NCI-H1930 (cell line): ENCODE measurements around the gene RUFY3.
"Not testable (repeated sequence)": the region's sequence is repeated elsewhere in the genome, so short reads cannot be mapped to it uniquely, and the experiment has no call there.

ENCODE experiments used
- DNase-seq, 2 experiments: peaks; one replicate each; lab custom pipeline; 2025; lab: John Stamatoyannopoulos, UW

Gene RUFY3

DNA sequence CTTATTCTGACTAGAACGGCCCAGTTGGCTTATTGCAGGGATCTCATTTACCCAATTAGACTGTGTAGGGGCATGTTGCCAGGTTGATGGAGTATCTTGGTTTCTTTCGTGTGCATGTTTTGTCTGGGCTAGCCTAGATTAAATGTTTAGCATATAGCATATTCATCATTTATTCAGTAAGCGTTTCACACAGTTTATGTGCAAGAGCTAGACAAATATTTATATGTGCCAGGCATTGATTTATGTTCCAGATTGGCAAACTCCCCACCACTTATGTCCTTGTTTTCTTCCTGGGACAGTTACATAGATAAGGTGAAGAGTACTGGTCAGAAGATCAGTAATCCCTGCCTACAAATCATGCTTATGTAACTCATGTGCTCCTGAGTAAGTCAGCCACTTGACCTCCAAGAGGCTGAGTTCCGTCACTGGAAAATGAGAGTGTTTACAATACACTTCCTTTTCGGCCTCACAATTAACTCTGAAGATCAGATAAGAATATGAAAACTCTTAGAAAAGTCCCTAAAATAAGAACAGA is 57.2 kb downstream of the RUFY3 start:
- DNase-seq = no peak

DNA sequence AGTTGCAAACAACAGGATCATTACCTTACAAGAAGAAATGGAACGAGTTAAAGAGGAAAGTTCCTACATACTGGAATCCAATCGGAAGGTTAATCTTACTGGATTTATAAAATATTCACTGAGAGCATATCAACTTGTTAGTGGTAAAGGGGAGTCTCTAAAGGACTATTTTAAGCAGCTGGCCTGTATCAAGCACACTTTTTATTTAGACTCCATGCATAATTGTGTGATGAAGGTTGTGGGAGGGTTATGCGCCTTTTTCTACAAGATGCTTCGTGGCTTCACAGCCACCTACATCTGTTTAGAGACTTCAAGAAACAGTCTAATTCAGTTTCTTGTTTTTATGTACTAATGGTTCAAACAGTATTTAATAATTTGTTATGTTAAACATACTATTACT is 61.3 kb downstream of the RUFY3 start:
- DNase-seq = no peak

DNA sequence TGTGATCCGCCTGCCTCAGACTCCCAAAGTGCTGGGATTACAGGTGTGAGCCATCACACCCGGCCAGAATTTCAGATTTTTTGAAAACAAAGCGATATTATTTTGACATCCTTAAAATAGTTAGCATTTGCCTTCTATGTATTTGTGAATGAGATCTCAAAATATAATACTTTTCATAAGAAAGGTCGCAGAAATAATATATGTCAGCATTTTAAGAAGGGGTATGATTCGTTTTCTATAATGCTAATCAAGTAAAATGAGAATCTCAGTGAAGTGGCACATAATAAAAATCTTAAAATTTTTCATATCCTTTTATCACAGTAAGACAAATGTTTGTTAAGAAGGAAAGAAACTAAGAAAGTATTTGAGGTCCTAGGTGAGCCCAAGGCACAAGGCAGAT is 65.7 kb downstream of the RUFY3 start:
- no peak for DNase-seq

DNA sequence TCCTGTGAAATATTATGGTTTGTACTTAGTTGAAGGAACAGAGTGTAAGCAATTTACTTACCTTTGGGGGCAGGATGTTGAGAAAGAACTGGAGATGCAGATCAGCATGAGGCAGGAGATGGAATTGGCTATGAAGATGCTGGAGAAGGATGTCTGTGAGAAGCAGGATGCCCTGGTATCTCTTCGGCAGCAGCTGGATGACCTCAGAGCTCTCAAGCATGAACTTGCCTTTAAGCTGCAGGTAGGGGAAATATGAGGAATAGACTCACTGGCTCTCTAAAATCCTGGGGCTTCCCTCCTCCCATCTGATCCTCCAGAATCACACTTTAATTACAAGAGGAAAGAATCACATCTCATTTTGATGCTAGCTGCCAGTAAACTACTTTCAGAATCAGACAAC is 67.0 kb downstream of the RUFY3 start:
- no peak for DNase-seq

DNA sequence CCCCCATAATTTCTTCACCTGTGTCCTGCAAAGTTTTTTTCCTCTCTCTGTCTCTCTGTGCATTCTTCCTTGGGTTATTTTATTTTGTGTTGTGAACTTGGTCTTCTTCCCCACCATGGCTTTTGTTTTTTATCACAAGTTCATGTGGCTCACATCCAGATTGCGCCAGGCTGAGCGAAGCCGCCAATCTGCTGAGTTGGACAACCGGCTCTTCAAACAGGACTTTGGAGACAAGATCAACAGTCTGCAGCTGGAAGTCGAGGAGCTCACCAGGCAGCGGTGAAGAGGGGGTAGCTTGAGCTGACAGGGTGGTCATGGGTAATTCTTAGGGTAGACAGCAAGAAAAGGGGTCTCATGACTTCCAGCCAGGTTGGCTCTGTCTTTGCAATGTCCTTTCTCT is 71.9 kb downstream of the RUFY3 start:
- no peak for DNase-seq

DNA sequence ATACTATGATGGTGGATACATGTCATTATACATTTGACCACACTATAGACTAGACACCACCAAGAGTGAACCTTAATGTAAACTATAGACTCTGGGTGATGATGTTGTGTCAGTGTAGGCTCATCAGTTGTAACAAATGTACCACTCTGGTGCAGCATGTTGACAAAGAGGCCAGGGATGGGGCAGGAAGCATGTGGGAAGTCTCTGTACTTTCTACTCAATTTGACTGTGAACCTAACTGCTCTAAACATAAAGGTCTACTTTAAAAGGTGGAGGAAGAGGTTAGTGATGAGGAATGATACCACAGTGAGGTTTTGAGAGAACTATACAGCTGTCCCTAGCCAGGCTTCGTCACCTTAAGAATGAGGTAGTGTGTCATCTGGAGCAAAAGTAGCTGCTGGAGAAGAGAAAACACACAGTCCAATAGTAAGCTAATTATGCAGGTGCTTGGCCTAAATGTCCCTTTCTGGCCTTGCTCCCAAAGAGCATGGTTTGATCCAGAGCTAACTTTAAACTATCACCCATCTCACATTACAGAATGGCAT is 79.6 kb downstream of the RUFY3 start:
- no peak for DNase-seq

DNA sequence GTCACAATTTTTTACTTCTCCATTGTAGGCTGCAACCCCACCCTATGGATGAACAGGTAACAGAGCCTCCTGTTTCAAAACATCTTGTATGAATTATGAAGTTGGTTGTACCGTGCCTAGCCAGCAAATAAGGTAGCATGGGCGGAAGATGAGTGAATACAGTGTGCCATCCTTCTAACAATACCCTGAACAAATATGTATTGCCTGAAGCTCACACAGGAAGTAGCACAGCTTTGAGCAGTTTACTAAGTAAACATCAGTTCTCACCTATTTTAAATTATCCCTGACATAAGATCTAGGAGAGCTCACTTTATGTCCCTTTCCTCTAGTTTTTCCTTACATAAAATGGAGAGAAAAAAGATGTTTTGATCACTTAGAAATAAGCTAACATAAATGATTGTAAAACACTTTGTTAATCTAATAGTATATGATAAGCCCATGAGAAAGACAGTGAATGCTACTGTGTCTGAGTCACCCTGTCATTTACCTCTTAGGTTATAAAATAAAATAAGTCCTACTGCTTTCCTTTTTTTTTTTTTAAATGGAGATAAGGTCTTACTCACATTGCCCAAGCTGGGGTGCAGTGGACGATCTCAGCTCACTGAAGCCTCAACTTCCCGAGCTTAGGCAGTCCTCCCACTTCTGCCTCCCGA is 81.3 kb downstream of the RUFY3 start:
- no peak for DNase-seq

DNA sequence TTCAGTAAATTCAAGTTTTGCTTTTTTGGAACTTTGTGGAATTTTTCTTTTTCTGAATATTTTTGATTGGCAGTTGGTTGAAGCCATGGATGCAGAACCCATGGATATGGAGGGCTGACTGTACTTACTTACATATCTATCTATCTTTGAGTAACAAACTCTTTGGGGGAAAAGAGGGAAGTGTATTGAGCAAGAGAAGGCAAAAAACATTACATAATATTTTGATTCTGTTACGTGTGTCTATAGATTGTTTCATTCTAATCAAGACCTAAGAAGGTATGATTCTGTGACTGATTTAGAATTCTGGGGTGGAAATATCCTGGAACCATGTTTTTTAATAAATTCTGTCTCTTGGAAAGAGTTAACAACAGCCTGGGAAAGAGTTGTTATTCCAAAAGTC is 86.4 kb downstream of the RUFY3 start:
- DNase-seq = no peak

DNA sequence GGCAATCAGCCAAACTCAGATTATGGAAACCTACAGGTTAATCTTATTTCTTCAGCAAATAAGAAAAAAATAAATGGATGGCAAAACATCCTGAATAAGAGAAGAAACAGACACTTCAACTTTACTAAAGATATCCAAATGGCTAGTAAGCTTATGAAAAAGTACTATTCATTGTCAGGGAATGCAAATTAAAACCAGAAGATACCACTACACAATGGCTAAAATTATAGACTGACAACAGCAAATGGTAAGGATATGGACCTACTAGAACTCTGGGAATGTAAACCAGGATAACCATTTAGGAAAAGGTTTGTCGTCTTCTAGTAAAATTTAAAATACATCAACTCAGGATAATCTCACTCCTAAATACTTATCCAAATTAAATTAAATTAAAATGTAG is 93.6 kb downstream of the RUFY3 start:
- DNase-seq = no peak

DNA sequence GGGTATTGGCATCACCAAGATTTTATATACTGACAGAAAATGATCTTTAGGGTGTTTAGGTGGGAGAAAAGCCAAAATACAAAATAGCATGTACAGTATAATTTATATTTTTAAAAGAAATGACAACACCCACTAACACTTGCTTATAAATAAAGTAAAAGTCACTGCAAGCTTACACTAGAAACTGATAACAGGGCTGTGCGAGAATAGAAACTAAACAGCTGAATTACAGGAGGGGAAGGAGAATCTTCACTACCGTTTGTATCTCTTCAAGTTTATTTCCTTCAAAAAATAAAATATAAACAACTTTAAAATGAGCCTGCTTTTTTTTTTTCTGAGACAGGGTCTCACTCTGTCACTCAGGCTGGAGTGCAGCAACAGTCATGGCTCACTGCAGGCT is 95.1 kb downstream of the RUFY3 start:
- no peak for DNase-seq

DNA sequence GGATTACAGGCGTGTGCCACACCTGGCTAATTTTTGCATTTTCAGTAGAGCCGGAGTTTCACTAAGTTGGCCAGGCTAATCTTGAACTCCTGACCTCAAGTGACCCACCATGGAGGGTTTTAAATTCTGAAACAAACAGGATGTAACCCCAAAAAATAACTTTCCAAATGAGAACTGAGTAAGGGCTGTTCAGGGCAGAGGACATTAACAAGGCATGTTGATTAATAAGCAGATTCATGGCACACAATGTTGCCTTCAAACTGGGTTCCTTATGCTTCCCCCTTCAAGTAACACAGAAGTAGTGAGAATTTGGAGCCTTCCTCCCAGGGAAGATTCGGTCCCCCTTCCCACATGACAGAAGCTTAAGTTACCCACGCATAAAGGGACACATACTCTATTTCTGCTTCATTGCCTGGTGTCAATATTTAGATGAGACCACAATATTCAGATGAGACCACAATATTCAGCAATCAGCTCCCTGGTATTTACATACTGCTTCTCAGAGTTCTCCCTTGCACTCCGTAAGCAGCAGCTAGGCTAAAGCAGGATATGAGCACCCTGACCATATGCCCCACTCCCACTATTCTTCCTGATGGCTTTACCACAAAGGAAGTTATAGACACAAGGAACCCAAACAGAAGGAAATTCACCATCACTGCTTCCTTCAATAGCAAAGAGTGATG is 96.5 kb downstream of the RUFY3 start:
- no peak for DNase-seq

DNA sequence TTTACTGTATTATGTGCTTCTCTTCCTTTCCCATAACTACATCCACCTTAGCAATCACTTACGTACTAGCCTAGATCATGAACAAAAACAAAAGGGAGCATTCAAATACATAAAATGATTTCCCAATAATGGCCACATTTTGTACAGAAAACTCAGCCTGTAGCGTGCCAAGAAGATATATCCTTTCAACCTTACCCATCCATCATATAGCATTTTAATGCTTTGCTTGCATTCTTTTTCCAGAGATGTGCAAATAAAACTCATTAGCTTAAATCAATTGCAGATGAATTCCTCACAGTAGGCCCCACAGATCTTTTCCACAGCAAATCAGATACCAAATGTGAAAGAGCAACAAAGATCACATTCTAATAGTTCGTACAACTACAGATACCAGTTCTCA is 97.2 kb downstream of the RUFY3 start:
- no peak for DNase-seq

DNA sequence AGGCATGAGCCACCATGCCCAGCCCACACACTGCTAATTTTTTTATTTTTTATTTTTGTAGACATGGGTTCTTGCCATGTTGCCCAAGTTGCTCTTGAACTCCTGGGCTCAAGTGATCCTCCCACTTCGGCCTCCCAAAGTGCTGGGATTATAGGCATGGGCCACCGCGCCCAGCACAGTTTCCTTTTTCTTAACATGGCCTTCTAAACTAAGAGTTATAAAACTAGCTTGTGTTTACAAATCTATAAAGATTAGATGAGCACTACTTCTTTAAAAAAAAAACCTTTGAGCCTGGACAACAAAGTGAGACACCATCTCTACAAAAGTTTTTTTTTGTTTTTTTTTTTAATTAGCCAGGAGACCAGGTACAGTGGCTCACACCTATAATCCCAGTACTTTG is 107.3 kb downstream of the RUFY3 start:
- no peak for DNase-seq

DNA sequence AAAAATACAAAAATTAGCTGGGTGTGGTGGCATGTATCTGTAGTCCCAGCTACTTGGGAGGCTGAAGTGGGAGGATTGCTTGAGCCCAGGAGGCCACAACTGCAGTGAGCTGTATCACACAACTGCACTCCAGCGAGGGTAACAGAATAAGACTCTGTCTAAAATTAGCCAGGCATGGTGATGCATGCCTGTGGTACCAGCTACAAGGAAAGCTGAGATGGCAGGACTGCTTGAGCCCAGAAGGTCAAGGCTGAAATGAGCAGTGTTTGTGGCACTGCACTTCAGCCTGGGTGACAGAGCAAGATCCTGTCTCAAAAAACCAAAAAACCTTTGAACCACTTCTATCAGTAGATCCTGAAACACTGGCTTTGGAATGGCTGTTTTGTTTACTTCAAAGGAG is 107.7 kb downstream of the RUFY3 start:
- DNase-seq = no peak

DNA sequence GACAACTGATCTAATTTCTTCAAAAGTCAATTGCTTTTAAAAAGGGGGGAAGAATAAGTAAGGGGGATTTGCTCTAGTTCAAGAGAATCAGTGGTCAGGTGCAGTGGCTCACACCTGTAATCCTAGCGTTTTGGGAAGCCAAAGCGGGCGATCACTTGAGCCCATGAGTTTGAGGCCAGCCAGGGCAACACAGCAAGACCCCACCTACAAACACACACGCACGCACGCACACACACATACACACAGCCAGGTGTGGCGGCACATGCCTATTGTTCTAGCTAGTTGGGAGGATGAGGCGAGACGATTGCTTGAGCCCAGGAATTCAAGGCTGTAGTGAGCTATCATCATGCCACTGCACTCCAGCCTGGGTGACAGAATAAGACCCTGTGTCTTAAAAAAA is 108.3 kb downstream of the RUFY3 start:
- no peak for DNase-seq

DNA sequence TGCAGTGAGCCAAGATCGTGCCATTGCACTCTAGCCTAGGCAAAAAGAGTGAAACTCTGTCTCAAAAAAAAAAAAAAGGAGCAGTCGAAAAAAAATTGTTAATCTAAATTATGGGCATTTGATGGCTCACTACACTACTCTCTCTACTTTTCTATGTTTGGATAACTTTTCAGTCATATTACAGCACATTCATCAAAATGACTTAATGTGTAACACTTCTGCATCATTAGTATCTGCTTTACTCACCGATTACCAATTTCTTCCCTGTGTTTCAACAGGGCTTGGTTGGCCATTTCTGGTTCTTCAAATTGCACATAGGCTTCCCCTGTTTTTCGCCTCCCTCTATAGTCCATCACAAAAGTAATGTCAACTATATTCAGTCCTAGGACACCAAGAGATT is 109.5 kb downstream of the RUFY3 start:
- DNase-seq = no peak

DNA sequence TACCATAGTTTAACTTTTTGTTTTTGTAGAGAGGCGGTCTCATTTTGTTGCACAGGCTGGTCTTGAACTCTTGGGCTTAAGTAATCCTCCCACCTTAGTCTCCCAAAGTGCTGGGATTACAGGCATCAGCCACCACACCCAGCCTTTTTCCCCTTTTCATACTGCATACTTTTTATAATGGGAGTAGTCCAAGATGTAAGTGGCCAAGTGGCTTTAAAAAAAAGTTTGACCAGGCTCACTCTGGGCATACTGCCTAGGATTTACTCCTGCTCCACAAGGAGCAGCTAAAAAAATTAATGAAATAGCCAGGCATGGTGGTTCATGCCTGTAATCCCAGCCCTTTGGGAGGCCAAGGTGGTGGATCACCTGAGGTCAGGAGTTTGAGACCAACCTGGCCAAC is 111.9 kb downstream of the RUFY3 start:
- no peak for DNase-seq

DNA sequence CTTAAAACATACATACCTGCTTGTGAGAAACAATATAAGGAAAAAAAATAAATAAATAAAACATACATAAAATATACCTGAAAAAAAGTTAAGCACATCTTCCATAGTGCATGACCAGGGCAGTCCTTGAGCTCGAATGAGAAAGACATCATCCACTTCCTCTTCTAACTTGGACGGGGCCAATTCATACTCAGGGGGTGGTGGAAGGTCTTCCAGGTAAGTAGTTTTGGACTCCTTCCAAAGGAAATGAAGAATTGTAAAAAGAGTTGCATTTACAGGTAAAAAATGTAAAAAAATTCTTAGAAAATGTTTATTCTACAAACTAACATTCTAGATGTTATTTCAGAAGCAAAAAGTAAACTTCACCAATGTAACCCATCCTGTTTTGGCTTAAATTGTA is 114.3 kb downstream of the RUFY3 start:
- DNase-seq = no peak

DNA sequence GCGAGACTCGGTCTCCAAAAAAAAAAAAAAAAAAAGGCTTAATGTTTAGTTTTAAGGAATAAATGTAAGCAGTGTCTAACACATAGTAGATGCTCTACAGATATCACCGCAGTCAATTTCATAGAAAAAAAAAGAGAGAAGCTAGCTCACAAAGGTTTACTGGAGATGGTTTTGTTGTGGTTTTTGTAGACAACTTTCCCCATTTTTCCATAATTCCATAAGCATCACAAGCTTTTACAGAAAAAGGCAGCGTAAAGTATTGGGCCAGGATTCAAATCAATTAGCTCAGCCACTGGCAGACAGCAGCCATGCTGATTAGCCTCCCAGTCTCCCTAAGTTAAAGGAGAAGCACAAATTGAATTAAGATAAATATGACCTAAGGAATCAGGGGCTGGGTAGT is 116.4 kb downstream of the RUFY3 start:
- no peak for DNase-seq

DNA sequence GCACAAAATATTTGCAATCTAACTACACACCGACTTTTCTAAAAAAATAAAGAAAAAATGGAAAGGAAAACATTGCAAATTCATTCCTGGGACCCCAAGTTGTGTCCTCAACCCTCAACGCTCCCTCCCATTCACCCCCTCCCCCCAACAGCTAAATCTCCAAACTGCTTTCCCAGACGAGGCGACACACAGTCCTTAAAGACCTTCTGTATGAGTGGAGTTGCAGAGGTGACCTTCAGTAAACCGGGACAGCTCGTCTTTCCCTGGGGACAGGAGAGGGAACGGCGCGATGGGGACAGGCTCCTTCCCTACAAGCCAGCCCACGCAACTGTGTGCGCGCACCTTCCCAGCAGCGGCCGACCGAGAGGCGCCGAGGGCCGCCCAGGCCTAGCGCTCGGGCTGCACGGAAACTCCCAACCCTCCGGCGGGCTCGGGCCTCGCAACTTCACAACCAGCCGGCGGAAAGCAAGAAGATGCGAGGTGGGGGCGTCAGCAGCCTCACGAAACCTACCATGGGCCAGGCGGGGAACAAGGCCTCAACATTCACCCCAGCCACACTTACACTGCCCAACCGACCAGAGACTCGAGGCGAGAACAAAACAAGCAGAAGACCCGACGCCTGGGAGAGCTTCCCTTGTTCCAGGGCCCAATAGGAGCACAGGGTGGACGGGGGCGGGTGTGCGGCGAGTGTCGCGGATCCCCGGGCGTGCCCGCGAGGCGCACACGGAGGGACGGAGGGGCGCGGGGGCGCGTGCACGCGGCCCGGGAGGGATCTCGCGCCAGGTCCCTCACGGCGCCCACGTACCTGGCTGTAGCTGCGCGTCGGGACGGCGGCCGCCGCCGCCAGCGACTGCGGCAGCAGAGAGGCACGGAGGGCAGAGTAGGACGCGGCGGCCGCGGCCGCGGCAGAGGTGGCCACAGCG is 117.2 kb downstream of the RUFY3 start:
- DNase-seq = no peak

DNA sequence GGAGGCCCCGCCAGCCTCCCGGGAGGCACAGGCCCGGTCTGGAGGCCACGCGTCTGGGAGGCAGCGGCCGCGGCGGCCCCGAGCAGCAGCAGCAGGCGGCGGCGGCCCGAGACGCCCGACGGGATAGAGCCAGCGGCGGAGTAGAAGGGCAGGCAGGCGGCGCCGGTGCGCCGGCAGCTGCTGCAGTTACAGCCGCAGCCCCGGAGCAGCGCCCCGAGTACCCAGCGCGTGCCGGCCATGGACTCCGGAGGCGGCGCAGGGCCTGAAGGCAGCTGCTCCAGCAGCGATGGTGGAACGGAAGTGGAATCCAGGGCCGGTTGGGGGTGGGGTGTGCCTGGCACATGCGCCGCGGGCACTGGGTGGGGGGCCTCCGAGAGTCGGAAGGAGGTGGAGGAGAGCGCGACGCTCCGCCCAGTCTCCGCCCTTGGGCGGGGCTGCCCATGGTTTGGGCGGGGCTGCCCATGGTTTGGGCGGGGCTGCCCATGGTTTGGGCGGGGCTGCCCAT is 117.9 kb downstream of the RUFY3 start, which contains the start of gene GRSF1:
GRSF1 (minus strand) TSS at position 302 of the 505 bp plus-strand sequence; CDS start at position 239, 63 bp downstream.
- DNase-seq = peak; percentile 77 to 84

DNA sequence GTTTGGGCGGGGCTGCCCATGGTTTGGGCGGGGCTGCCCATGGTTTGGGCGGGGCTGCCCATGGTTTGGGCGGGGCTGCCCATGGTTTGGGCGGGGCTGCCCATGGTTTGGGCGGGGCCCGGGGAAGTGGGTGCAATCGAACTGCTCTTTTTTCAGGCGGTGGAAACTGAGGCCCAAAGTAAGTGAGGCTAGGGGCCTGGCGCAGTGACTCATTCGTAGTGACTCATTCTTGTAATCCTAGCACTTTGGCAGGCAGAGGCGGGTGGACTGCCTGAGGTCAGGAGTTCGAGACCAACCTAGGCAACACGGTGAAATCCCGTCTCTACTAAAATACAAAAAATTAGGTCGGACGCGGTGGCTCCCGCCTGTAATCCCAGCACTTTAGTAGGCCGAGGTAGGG is 118.4 kb downstream of the RUFY3 start:
- not testable (repeated sequence) for DNase-seq
